HS-27A (cell line): ENCODE measurements around the gene PCDHGB5.
"Not testable (repeated sequence)": the region's sequence is repeated elsewhere in the genome, so short reads cannot be mapped to it uniquely, and the experiment has no call there.

Source experiments
- DNase-seq: peaks from one replicate; pipeline ENCODE4 v3.0.0-alpha.2; 2012; ENCODE audit warnings: low read depth, missing footprints

Gene PCDHGB5

GRCh38 chr5:141397756-141398551 lies at the start of gene PCDHGB5:
Gene PCDHGB5 (plus strand): TSS chr5:141397947. CDS start chr5:141398128, 181 bp downstream.
- not testable (repeated sequence) for DNase-seq

GRCh38 chr5:141349917-141350619 lies 47.7 kb upstream of the PCDHGB5 start, which contains the start of gene PCDHGB1:
Gene PCDHGB1 (plus strand): TSS chr5:141350099. CDS start chr5:141350261, 162 bp downstream.
- DNase-seq, result no peak

- no peak for DNase-seq
Observed at GRCh38 chr5:141351591-141351990, 46.2 kb upstream of the PCDHGB5 start.

GRCh38 chr5:141354900-141355469 lies 42.8 kb upstream of the PCDHGB5 start, which contains the start of gene PCDHGA4:
Gene PCDHGA4 (plus strand): TSS chr5:141355021. CDS start chr5:141355108, 87 bp downstream.
- DNase-seq, result no peak

GRCh38 chr5:141355641-141356040 lies 42.1 kb upstream of the PCDHGB5 start:
- no peak for DNase-seq

GRCh38 chr5:141356133-141356532 lies 41.6 kb upstream of the PCDHGB5 start:
- no peak for DNase-seq

- no peak for DNase-seq
Observed at GRCh38 chr5:141356950-141357349, 40.8 kb upstream of the PCDHGB5 start.

GRCh38 chr5:141359790-141360426 lies 37.8 kb upstream of the PCDHGB5 start, which contains the start of gene PCDHGB2:
Gene PCDHGB2 (plus strand): TSS chr5:141359994. CDS start chr5:141360136, 142 bp downstream.
- DNase-seq, result no peak

GRCh38 chr5:141360685-141361084 lies 37.1 kb upstream of the PCDHGB5 start:
- no peak for DNase-seq

GRCh38 chr5:141362719-141363118 lies 35.0 kb upstream of the PCDHGB5 start:
- DNase-seq, result no peak

- DNase-seq, result no peak
Observed at GRCh38 chr5:141363952-141364660, 33.6 kb upstream of the PCDHGB5 start, which contains the start of gene PCDHGA5. Gene PCDHGA5 (plus strand): TSS chr5:141364162. CDS start chr5:141364331, 169 bp downstream.

- no peak for DNase-seq
Observed at GRCh38 chr5:141366016-141366896, 31.5 kb upstream of the PCDHGB5 start.

GRCh38 chr5:141369994-141370848 lies 27.5 kb upstream of the PCDHGB5 start, which contains the start of gene PCDHGB3:
Gene PCDHGB3 (plus strand): TSS chr5:141370242. CDS start chr5:141370395, 153 bp downstream.
- DNase-seq, result no peak

GRCh38 chr5:141371572-141372475 lies 25.9 kb upstream of the PCDHGB5 start:
- no peak for DNase-seq

GRCh38 chr5:141373673-141374317 lies 24.0 kb upstream of the PCDHGB5 start, which contains the start of gene PCDHGA6:
Gene PCDHGA6 (plus strand): TSS chr5:141373891. CDS start chr5:141374084, 193 bp downstream.
- no peak for DNase-seq

- DNase-seq, result no peak
Observed at GRCh38 chr5:141374627-141375026, 23.1 kb upstream of the PCDHGB5 start.

- DNase-seq, result not testable (repeated sequence)
Observed at GRCh38 chr5:141375444-141376155, 22.1 kb upstream of the PCDHGB5 start.
